Body of pancreas (tissue), 4 donors: ENCODE measurements around the gene BCO1.

ENCODE experiments used
- CTCF ChIP-seq, 7 experiments: fragments of 450-650 bp in 4 of 7; fragments of 200-600 bp in 3 of 7; sonication (generic) in 3 of 7; IDR thresholded peaks; one replicate each; pipeline ENCODE4 v1.5.1; 2016 to 2019; ENCODE audit warnings: antibody characterized with exemption in 7 of 7
- POLR2A ChIP-seq, 3 donors: fragments of 450-650 bp; IDR thresholded peaks; one replicate each; pipeline ENCODE4 v1.6.1; 2016; ENCODE audit warnings: antibody characterized with exemption in 3 of 3, mild to moderate bottlenecking in 2 of 3

- TF ChIP-seq CTCF (IDR thresholded peaks at IDR 0.05) (no peak), POLR2A (IDR thresholded peaks at IDR 0.05) (no peak)
Measured at GRCh38 chr16:81201267-81201666, 37.2 kb upstream of the BCO1 start.
